SHP77 (cell line): ENCODE data around the gene AGRN.
A peak's percentile ranks its signal among the peaks of the same experiment; 100 is the strongest.

Experiments used
- DNase-seq, 2 experiments: peaks; one replicate each; lab custom pipeline; 2025; lab: John Stamatoyannopoulos, UW

Gene AGRN

GRCh38 chr1:1038694-1039093 is 18.8 kb downstream of the AGRN start:
- DNase-seq: no peak

- DNase-seq: no peak
Observed at GRCh38 chr1:1039145-1039910, 19.4 kb downstream of the AGRN start.

GRCh38 chr1:1040004-1040991 is 20.4 kb downstream of the AGRN start:
- DNase-seq: peak; percentile 22 to 39

GRCh38 chr1:1041092-1041523 is 21.2 kb downstream of the AGRN start:
- no peak for DNase-seq

GRCh38 chr1:1041873-1042272 is 22.0 kb downstream of the AGRN start:
- DNase-seq: no peak

- no peak for DNase-seq
Observed at GRCh38 chr1:1042835-1043234, 22.9 kb downstream of the AGRN start.

- DNase-seq: no peak
Observed at GRCh38 chr1:1043411-1043810, 23.5 kb downstream of the AGRN start.

GRCh38 chr1:1043921-1044320 is 24.0 kb downstream of the AGRN start:
- DNase-seq: no peak

- DNase-seq: no peak
Observed at GRCh38 chr1:1044455-1045078, 24.6 kb downstream of the AGRN start.

GRCh38 chr1:1045129-1045528 is 25.2 kb downstream of the AGRN start:
- DNase-seq: no peak

GRCh38 chr1:1046243-1046642 is 26.3 kb downstream of the AGRN start:
- DNase-seq: no peak

GRCh38 chr1:1046767-1047166 is 26.8 kb downstream of the AGRN start:
- no peak for DNase-seq

- no peak for DNase-seq
Observed at GRCh38 chr1:1047407-1047806, 27.5 kb downstream of the AGRN start.

GRCh38 chr1:1047963-1048362 is 28.0 kb downstream of the AGRN start:
- DNase-seq: no peak

GRCh38 chr1:1048765-1049164 is 28.8 kb downstream of the AGRN start:
- no peak for DNase-seq

- no peak for DNase-seq
Observed at GRCh38 chr1:1049318-1050165, 29.6 kb downstream of the AGRN start.

GRCh38 chr1:1050577-1051052 is 30.7 kb downstream of the AGRN start:
- no peak for DNase-seq

- no peak for DNase-seq
Observed at GRCh38 chr1:1051127-1051810, 31.3 kb downstream of the AGRN start.

- DNase-seq: no peak
Observed at GRCh38 chr1:1052003-1052840, 32.3 kb downstream of the AGRN start.

GRCh38 chr1:1053022-1053421 is 33.1 kb downstream of the AGRN start:
- no peak for DNase-seq
